ENCODE data around the gene YIPF2.
"Not testable (repeated sequence)": the region's sequence is repeated elsewhere in the genome, so short reads cannot be mapped to it uniquely, and the experiment has no call there.

The YIPF2 gene

DNA sequence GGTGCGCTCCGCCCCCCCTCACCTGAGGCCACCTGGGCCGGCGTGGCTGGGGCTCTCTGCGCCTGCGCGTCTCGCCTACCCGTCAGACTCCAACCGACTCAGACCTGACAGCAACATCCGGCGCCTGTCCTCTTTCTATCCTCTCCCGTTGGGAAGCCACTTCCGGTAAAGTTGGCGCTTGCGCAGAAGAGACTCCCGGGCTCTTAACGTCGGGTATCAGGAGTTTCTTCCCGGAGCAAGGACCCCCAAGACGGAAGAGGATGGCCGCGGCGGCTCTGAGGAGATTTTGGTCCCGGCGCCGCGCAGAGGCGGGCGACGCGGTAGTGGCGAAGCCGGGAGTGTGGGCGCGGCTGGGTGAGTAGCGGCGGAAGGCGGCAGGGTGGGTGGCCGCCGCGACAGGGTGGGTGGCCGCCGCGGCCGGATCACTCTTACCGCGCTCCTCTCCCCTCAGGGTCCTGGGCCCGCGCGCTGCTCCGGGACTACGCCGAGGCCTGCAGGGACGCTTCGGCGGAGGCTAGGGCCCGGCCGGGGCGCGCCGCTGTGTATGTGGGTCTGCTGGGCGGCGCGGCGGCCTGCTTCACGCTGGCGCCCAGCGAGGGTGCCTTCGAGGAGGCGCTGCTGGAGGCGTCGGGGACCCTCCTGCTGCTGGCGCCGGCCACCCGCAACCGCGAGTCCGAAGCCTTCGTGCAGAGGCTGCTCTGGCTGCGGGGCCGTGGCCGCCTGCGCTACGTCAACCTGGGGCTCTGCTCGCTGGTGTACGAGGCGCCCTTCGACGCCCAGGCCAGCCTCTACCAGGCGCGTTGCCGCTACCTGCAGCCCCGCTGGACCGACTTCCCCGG is at the start of gene YIPF2, which contains the start of gene TIMM29:
TSS of gene YIPF2 (minus strand) at position 77 of the 839 bp plus-strand sequence. CDS start 229 bp downstream, outside the sequence.
TSS of gene TIMM29 (plus strand) at position 249 of the 839 bp plus-strand sequence. CDS start at position 261, 12 bp downstream.
- DNase-seq = no peak

DNA sequence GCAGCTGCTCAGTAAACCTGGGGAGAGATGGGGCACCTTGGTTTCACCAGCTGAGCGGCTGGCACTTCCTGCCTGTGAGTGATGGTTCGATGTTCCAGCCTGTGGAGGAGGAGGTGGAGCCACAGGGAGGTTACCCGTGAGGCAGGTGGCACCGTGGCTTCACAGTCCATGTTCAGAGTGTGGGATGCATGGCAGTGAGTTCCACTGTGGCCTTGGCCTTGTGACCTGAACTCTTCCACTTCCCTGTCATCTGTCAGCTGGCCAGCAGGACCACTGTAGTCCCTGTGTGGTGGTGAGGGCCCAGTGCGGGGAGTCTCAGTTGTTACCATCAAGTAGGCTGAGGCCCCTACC is 49.3 kb upstream of the YIPF2 start:
- DNase-seq = no peak

DNA sequence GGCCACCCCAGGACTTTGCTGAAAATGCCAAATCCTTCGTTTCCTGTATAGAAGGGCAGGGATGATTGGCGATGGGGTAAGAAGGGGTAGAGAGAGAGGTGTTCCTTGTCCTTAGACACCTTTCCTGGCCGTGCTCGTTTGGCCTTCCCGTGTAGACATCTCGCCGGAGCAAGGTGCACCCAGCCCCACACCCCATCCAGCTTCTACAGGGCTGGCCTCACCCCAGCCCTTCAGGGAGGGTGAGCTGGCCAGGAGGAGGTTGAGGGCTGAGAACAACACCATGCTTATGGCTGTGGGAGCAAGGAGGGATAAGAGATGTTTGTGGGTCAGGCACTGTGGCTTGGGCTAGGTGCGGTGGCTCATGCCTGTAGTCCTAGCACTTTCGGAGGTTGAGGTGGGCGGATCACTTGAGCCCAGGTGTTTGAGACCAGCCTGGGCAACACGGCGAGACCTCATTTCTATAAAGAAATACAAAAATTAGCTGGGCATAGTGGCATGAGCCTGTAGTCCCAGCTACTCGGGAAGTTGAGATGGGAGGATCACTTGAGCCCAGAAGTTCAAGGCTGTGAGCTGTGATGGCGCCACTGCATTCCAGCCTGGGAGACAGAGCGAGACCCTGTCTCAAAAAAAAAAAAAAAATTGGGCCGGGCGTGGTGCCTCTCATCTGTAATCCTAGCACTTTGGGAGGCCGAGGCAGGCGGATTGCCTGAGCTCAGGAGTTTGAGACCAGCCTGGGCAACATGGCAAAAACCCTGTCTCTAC is 47.9 kb upstream of the YIPF2 start:
- DNase-seq = no peak

DNA sequence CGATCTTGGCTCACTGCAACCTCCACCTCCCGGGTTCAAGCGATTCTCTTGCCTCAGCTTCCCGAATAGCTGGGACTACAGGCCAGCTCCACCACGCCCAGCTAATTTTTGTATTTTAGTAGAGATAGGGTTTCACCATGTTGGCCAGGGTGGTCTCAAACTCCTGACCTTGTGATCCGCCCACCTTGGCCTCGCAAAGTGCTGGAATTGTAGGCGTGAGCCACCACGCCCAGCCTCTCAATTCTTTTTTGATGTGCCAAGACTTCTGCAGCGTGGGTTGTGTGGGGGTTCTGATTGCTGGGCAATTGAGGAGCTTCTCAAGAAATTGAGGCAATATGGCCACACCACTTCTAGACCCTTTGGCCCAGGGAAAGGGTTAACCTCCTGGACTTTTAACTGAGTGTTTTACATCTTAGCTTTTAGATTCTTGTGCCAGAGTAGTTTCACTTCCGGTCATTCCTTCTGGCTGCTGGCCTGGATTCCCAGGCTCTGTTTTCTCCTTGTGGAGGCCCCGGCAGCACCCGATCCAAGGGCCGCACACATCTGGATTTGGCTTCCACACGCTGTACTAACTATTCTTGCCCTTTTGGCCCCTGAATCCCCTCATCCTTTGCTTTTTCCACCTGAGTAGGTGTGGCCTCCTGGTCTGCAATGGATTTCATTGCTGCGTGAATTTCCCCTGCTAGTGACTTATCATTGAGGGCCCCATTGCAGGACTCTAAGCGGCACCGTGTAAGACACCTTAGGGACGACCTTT is 47.1 kb upstream of the YIPF2 start:
- DNase-seq = no peak

DNA sequence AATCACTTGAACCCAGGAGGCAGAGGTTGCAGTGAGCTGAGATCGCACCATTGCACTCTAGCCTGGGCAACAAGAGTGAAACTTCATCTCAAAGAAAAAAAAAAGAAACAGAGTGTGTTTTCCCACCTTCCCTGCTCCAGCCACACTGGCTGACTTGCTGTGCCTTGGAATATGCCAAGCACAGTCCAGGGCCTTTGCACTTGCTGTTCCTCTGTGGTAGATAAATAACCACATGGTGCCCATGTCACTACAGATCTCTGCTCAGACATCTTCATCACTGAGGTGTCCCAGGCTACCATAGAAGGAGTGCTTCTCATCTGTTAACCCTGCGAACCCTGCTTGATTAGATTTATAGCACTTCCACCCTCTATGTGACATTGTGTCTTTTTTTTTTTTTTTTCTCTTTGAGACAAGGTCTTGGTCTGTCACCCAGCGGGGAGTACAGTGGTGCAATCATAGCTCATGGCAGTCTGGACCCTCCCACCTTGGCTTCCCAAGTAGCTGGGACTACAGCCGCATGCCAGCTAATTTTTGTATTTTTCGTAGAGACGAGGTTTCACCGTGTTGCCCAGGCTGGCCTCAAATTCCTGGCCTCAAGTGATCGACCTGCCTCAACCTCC is 42.8 kb upstream of the YIPF2 start:
- DNase-seq = no peak

DNA sequence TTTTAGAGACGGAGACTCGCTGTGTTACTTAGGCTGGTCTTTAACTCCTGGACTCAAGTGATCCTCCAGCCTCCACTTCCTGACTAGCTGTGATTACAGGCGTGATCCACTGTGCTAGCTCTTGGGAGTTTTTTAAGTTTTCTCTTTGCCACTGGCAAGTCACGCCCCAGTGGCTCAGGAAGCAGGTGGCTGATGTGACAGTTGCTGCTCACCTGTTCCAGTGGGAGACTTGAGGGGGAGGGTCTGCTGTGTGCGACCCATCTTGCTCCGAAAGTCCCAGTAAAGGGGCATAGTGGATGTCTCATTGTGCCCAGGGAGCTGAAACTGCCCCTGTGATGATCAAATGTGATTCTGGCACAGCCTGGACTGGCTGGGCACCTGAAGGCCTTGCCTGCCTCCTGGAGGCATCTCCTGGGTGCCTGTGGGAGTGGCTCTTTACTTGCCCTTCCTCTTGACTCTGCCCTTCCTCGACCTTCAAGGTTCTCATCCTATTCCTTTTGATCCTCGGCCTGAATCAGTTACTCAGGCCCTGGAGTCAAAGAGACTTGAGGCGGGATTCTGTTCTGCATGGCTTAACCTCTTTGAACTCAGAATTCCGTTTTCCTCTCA is 40.2 kb upstream of the YIPF2 start:
- no peak for DNase-seq

DNA sequence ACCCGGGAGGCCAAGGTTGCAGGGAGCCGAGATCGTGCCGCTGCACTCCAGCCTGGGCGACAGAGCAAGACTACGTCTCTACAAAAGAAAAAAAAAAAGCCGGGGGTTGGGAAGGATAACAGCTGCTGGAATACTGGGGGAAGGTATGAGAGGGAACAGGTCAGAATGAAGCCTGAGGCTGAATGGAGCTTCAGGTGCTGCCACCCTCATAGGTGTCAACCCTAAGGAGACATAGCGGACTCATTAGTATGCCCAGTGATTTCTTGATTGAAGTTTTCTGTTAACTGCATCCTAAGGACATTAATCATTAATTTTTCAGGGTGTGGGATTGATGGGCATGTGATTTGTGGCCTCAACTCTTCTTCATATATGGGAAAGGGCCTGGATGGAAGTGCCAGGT is 38.4 kb upstream of the YIPF2 start:
- DNase-seq = no peak

DNA sequence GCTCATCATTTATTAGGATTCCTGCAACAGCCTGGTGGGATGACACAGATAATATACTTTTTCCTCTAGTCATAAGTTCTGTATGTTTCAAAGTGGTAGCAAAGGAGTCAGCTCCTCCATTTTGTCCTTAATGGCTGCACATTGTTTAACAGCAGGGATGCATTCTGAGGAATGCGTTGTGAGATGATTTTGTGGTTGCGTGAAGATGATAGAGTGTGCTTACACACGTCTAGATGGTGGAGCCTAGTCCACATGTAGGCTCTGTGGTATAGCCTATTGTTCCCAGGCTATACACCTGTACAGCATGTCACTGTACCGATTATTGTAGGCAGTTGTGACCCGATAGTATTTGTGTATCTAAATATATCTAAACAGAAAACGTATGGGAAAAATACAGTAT is 37.0 kb upstream of the YIPF2 start:
- no peak for DNase-seq

DNA sequence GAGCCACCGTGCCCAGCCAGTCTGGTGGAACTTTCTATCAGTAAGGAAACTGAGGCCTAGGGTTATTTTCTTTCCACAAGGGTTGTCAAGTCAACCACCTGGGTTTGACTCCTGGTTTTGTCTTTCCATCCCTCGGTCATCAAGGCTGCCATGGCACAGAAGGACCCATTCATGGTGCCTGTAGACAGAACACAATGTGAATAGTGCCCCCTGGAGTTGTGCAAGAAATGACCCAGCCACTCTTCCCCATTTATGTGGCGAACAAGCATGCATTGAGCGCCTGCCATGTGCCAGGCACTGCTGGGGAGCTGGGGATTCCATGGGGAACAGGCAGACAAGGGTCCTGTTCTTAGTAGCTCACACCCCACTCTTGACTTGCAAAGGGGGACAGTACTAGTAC is 36.5 kb upstream of the YIPF2 start:
- DNase-seq = no peak

DNA sequence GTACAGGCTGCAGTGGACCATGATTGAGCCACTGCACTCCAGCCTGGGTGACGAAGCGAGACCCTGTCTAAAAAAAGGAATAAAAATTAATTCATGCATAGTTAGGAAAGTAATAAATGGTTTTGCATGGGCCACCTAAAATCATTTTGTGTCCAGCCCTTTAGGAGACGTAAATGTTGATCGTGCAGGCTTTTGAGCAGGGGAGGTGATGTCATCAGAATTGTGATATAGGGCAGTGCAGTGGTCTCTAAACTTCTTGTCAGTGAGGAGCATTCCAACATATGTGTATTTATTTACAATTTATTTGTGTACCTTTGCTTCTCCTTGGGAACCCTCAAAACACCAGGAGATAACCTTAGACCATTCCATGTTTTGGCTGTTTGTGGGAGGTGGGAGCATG is 35.4 kb upstream of the YIPF2 start:
- DNase-seq = no peak

DNA sequence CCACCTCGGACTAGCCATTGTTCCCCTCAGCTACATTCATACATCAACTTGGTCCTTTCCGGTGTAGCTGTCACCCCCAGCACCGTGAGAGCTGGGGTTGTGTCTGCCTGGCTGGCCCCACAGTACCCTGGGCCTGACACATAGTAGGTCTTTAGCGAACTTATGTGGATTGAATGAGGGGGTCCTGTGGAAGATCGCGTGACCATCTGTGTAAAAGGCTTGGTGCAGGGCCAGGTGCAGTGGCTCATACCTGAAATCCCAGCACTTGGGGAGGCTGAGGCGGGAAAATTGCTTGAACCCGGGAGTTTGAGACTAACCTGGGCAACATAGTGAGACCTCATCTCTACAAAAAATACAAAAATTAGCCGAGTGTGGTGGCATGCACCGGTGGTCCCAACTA is 34.4 kb upstream of the YIPF2 start:
- no peak for DNase-seq

DNA sequence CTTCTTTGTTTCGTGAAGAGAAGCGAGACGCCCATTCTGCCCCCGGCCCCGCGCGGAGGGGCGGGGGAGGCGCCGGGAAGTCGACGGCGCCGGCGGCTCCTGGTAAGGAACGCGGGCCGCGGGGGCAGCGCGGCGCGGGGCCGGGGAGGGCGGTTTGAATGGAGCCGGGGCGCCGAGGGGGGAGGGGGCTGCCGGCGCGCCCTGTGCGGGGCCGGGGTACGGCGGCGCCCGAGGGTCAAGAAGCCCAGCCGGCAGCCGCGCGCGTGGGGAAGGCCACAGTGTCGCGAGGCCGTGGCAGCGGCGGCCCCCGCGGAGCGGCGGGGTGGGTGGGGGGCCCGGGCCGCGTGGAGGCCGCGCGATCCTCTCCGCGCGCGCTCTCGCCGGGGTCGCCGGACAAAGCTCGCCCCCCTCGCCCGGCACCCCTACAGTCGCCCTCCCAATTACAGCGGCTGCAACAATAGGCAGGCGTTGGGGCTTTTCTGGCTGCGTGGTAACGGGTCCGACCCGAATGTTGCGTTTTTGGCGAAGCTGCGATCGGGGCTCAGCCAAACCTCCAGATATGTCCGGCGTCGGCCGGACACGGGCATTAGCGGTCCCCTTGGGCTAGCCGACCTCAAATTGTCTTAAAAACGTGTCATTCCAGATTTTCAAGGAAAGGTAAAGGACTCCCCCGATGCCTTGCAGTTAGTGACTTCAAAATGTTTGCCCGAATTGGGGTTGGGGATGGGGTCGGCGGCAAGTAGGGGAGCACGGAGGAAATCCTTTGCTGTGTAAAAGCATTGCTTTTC is 32.8 kb upstream of the YIPF2 start:
- DNase-seq = no peak

DNA sequence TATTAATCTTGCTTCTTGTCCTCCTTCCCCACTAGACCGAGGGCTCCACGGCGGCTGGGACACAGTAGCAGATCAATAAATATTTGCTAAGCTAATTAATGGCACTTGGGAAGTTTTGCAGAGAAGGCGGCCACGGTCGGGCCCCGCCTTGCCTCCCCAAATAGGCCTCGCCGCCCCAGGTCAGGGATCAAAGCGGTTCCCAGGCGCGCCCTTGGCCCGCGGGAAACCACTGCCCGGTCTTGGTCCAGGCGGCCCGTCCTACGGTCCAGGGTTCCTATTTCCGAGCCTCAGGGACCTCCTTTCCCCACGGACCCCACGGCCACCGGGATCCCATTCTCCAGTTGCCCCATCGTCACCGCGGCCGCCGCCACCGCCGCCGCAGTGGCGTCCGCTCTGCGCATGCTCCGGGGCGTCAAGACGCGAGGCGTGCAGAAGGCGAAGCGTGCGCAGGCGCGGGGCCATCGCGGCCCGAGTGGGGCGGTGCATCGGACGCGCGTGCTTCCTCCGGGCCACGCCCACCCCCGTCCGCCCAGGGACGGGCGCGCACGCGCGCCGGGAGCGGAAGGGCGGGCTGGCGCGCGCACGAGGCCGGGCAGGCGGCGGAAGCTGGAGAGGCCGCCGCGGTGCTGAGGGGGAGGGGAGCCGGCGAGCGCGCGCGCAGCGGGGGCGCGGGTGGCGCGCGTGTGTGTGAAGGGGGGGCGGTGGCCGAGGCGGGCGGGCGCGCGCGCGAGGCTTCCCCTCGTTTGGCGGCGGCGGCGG is 32.1 kb upstream of the YIPF2 start, which contains the start of gene SMARCA4:
TSS of gene SMARCA4 (plus strand) at position 717 of the 759 bp plus-strand sequence. CDS start 23,122 bp downstream, outside the sequence.
- peak; percentile 75 for DNase-seq

DNA sequence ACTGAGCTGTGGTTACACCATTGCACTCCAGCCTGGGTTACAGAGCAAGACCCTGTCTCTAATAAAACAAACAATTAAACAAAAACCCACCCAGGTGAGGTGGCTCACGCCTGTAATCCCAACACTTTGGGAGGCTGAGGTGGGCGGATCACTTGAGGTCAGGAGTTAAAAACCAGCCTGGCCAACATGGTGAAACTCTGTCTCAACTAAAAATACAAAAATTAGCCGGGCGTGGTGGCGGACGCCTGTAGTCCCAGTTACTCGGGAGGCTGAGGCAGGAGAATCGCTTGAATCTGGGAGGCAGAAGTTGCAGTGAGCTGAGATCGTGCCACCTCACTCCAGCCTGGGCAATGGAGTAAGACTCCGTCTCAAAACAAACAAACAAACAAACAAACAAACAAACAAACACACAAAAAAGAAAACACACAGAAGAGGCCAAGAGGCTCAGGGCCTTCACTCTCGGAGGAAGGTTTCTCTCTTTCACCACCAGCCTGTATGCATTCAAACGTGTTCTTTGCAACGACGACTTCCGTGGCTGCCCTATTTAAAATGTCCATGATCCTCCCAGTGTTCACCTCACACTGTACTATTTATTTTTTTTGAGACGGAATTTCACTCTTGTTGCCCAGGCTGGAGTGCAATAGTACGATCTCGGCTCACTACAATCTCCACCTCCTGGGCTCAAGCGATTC is 31.0 kb upstream of the YIPF2 start:
- not testable (repeated sequence) for DNase-seq

DNA sequence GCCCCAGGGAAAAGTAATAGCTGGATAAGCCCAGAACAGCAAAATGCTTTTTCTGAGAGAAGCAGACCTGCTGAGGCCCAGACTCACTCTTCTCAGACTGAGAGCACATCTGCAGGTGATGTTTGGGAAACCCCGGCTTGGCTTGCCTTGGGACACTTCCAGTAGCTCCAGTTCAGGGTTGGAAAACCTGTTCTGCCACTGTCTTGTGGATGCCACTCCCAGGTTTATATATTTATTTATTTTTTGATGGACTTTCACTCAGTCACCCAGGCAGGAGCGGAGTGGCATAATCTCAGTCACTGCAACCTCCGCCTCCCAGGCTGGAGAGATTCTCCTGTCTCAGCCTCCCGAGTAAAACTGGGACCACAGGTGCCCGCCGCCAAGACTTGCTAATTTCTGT is 24.4 kb upstream of the YIPF2 start:
- no peak for DNase-seq

DNA sequence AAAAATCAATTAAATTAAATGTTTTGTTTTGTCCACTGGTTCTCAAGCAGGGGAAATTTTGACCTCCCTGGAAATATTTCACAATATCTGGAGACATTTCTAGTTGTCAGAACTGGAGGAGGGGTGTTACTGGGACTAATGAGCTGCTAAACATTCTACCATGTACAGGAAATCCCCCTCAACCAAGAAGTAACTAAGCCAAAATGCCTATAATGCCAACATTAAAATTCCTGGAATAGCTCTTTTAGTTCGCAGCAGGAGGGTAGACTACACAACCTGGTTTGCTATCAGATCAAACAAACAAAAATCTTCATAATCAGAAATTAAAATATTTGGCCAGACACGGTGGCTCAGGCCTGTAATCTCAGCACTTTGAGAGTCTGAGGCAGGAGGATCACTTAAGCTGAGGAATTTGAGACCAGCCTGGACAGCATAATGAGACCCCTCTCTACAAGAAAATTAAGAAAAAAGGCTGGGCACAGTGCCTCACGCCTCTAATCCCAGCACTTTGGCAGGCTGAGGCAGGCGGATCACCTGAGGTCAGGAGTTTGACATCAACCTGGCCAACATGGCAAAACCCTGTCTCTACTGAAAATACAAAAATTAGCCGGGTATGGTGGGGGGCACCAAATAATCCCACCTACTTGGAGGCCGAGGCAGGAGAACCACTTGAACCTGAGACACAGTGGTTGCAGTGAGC is 18.7 kb upstream of the YIPF2 start:
- DNase-seq = no peak

DNA sequence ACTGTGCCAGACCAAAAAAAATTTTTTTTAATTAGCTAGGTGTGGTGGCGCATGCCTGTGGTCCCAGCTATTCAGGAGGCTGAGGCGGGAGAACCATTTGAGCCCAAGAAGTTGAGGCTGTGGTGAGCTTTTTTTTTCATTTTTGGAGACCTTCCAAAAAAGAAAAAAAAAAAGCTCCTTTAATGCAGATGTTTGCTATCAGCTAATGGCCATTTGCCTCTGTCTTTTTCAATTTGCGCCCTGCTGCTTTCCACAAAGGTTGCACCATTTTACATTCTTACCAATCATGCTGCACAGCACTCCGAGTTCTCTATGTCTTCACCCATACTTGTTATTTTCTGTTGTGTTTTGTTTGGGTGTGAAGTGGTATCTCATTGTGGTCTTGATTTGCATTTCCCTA is 16.8 kb upstream of the YIPF2 start:
- DNase-seq = no peak

DNA sequence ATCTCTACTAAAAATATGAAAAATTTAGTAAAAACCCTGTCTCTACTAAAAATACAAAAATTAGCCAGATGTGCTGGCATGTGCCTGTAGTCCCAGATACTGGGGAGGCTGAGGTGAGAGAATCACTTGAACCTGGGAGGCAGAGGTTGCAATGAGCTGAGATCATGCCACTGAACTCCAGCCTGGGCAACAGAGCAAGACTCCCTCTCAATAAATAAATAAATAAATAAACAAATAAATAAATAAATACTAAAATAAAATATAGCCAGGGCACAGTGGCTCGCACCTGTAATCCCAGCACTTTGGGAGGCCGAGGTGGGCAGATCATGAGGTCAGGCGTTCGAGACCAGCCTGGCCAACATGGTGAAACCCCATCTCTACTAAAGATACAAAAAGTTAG is 15.0 kb upstream of the YIPF2 start:
- not testable (repeated sequence) for DNase-seq

DNA sequence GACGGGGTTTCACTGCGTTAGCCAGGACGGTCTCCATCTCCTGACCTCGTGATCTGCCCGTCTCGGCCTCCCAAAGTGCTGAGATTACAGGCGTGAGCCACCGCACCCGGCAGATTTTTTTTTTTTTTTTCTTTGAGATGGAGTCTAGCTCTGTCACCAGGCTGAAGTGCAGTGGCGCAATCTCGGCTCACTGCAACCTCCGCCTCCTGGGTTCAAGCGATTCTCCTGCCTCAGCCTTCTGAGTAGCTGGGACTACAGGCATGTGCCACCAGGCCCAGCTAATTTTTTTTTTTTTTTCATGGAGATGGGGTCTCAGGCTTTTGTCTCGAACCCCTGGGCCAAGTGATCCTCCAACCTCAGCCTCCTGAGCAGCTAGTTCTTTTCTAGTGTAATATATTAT is 13.2 kb upstream of the YIPF2 start:
- DNase-seq = not testable (repeated sequence)

All from cortex of kidney (tissue), 1 donor.